IgD-negative memory B cell (primary cell): ENCODE measurements around the gene CARD11. TPM values are rescaled to one million over a fixed set of nuclear protein-coding genes. Genes with fewer than 3 reads are reported as not detected.
A peak's percentile ranks its signal among the peaks of the same experiment; 100 is the strongest.
"Not testable (repeated sequence)": the region's sequence is repeated elsewhere in the genome, so short reads cannot be mapped to it uniquely, and the experiment has no call there.

ENCODE experiments used
- H3K27ac Mint-ChIP-seq, 3 donors: one replicate each; pipeline ENCODE4 v1.8.0; 2020 to 2022; ENCODE audit warnings: mild to moderate bottlenecking in 3 of 3, mixed read lengths in 3 of 3, moderate library complexity in 1 of 3
- H3K27me3 Mint-ChIP-seq: one replicate; pipeline ENCODE4 v1.8.0; 2021; ENCODE audit warnings: mixed read lengths
- H3K36me3 Mint-ChIP-seq: one replicate; pipeline ENCODE4 v1.8.0; 2020; ENCODE audit warnings: mild to moderate bottlenecking, mixed read lengths
- H3K4me1 Mint-ChIP-seq, 3 donors: one replicate each; pipeline ENCODE4 v1.8.0; 2020 to 2022; ENCODE audit warnings: mixed read lengths in 3 of 3, mild to moderate bottlenecking in 1 of 3
- H3K4me3 Mint-ChIP-seq, 4 donors: one replicate each; pipeline ENCODE4 v1.8.0; 2020 to 2022; ENCODE audit warnings: mild to moderate bottlenecking in 4 of 4, mixed read lengths in 4 of 4, moderate library complexity in 3 of 4
- H3K9me3 Mint-ChIP-seq, 3 donors: one replicate each; pipeline ENCODE4 v1.8.0; 2020 to 2021; ENCODE audit warnings: mixed read lengths in 3 of 3, mild to moderate bottlenecking in 1 of 3
- polyA plus RNA-seq: library from polyadenylated mRNA; unstranded; fragments of 300-500 nt; fragmentation: Illumina TruSeq; gene quantifications from one replicate; pipeline ENCODE4 v1.2.3, GENCODE V29; 2021

CARD11 gene
- polyA plus RNA-seq, 1 donor from 2014 or later: 52.4 TPM

DNA sequence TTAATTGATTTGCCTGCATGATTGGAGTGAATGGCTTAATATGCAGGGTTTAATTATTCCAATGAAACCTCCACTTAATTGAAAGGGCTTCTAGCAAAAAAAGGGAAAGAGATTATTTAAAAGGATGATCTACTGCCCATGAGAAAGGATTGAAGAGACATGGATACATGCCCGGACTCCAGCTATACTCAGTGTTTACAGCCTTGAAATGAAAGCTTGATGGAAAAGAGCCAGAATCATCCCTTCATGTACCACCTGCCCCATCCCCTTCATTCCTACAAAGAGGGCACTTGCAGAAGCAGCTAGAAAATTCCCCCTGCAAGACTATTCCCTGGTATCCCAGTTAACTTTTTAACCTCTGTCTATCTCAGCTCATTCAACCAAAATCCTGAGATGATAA, 78.4 kb downstream of the CARD11 start:
- Mint-ChIP-seq H3K27me3 (no peaks in the 10 kb centered on the region), H3K4me3 (no peak overlapping the region), H3K27ac (peak overlapping the region in 1 of 3 donors; percentile 62), H3K9me3 (peaks cover 3 to 21% (median 4%) of the 10 kb centered on the region in 3 donors), H3K36me3 (peaks cover 2% of the 10 kb centered on the region), H3K4me1 (peaks cover 10 to 33% (median 15%) of the 10 kb centered on the region in 3 donors)

DNA sequence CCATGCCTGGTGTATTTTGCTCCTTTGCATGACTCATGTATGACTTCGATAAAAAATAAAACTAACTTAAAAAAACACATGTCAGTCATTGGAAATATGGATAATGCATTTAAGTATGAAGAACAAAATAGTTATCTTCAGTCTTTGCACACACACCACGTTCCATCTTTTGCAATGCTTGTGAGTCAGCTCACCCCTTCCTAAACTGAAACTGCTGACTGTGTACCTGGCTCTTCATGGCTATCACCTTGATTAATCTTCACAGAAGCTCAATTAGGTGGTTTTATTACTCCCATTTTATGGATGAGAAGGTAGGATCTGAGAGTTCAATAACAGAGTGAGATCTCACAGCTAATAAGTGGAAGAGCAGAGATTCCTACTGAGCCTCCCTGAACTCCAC, 79.5 kb downstream of the CARD11 start:
- peaks cover 2% of the 10 kb centered on the region for H3K36me3 Mint-ChIP-seq
- peaks cover 3 to 21% (median 4%) of the 10 kb centered on the region in 3 donors for H3K9me3 Mint-ChIP-seq
- no peaks in the 10 kb centered on the region for H3K27me3 Mint-ChIP-seq
- peaks cover 11 to 33% (median 15%) of the 10 kb centered on the region in 3 donors for H3K4me1 Mint-ChIP-seq
- no peak overlapping the region for H3K4me3 Mint-ChIP-seq
- peak overlapping the region in 1 of 3 donors; percentile 1 for H3K27ac Mint-ChIP-seq

DNA sequence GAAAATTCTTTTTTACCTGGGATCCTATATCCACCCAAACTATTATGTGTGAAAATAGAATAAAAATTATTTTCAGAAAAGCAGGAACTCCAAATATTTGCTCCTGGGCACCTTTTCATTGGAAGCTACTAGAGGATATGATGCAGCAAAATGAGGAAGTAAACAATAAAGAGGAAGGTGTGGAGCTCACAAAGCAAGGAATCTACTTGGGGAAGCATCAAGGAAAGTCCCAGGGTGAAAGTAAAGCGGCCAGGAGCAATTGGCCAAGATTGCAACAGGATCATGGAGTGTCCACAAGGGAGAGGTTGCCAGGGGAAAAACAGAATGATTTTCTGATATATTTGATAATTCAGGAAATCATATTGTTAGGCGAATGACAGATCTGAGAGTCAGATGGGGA, 80.8 kb downstream of the CARD11 start:
- H3K9me3 Mint-ChIP-seq: peaks cover 3 to 21% (median 4%) of the 10 kb centered on the region in 3 donors
- peaks cover 2% of the 10 kb centered on the region for H3K36me3 Mint-ChIP-seq
- no peaks in the 10 kb centered on the region for H3K27me3 Mint-ChIP-seq
- H3K4me3 Mint-ChIP-seq: no peak overlapping the region
- peaks cover 13 to 33% (median 15%) of the 10 kb centered on the region in 3 donors for H3K4me1 Mint-ChIP-seq
- H3K27ac Mint-ChIP-seq: peak overlapping the region in 2 of 3 donors; percentile 64 to 75

DNA sequence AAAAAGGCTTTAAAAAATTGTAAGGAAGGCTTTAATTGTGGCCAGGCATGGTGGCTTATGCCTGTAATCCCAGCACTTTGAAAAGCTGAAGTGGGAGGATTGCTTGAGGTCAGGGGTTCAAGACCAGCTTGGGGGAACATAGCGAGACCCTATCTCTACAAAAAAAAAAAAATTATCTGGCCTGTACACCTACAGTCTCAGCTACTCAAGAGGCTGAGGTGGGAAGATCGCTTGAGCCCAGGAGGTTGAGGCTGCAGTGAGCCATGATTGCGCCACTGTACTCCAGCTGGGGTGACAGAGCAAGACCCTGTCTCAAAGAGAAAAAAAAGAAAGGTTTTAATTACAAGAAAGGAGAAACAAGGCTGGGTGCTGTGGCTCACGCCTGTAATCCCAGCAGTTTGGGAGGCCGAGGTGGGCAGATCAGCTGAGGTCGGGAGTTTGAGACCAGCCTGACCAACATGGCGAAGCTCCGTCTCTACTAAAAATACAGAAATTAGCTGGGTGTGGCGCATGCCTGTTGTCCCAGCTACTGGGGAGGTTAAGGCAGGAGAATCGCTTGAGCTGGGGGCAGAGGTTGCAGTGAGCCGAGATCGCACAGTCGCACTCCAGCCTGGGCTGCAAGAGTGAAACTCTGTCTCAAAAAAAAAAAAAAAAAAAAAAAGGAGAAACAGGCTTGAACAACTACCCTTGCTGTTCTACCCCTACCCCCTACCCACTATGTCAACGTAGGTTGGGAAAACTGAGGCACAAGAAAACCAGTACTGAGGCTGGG, 83.7 kb downstream of the CARD11 start:
- peaks cover 16 to 28% (median 17%) of the 10 kb centered on the region in 3 donors for H3K4me1 Mint-ChIP-seq
- no peak overlapping the region for H3K4me3 Mint-ChIP-seq
- no peaks in the 10 kb centered on the region for H3K9me3 Mint-ChIP-seq
- no peaks in the 10 kb centered on the region for H3K27me3 Mint-ChIP-seq
- H3K36me3 Mint-ChIP-seq: no peaks in the 10 kb centered on the region
- peak overlapping the region in 2 of 3 donors; percentile 46 to 57 for H3K27ac Mint-ChIP-seq

DNA sequence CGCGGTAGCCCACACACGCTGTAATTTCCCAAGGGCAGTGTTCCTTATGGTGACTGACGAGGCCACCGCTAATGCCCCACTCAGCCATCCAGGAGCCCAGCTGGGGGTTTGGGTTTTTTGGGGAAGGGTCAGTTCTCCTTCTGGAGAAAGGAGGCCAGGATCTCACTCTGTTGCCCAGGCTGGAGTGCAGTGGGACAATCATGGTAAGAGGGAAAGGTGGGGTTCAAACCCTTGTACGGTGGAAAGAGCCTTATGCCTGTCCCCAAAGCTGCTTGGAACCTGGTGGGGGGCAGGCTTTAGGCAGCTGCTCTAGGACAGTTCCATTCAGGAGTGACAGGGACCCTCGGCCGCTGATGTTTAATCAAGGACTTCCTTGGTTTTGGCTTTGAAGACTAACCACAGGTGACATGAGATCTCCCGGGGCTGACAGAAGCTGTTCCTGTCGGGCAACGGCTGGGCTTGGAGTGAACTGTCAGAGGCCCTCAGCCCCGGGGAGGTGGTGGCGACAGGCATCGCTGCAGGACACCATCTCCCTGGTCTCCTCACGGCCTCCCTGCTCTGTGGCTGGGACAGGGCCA, 84.5 kb downstream of the CARD11 start:
- Mint-ChIP-seq H3K27me3 (no peaks in the 10 kb centered on the region), H3K36me3 (no peaks in the 10 kb centered on the region), H3K4me1 (peaks cover 10 to 22% (median 20%) of the 10 kb centered on the region in 3 donors), H3K4me3 (no peak overlapping the region), H3K9me3 (no peaks in the 10 kb centered on the region), H3K27ac (peak overlapping the region in 1 of 3 donors; percentile 57)

DNA sequence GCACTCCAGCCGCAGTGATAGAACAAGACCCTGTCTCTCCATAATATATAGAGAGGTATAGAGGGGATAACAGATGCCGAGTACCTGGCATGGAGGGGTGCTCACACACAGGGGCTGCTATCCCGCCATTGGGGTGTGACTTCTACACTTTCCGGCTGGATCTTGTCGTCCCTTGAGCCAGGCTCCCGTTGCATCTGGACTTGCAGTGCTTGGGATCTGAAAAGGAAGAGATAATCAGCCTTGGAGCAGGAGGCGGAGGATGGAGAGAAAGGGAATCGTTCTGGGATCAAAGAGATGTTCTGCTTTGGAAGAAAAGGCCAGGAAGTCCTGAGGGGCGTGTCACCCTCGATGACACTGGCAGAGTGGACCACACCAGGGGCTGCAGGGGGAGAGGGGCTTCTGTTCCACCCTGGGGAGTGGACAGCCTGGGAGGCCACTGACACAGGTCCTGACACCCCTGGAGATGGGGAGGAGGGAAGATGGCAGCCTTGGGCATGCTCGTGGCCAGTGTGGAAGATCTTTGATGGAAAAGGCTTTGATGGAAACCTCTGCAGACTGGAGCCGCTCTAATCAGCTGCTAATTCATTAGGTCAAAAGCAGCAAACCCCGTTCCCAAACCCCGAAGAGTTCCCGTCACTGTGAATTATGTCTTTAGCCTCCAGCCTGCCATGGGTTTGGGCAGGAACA, 85.1 kb downstream of the CARD11 start:
- peaks cover 10 to 27% (median 19%) of the 10 kb centered on the region in 3 donors for H3K4me1 Mint-ChIP-seq
- H3K9me3 Mint-ChIP-seq: no peaks in the 10 kb centered on the region
- H3K27ac Mint-ChIP-seq: peak overlapping the region in 1 of 3 donors; percentile 57
- no peaks in the 10 kb centered on the region for H3K27me3 Mint-ChIP-seq
- no peak overlapping the region for H3K4me3 Mint-ChIP-seq
- H3K36me3 Mint-ChIP-seq: no peaks in the 10 kb centered on the region

DNA sequence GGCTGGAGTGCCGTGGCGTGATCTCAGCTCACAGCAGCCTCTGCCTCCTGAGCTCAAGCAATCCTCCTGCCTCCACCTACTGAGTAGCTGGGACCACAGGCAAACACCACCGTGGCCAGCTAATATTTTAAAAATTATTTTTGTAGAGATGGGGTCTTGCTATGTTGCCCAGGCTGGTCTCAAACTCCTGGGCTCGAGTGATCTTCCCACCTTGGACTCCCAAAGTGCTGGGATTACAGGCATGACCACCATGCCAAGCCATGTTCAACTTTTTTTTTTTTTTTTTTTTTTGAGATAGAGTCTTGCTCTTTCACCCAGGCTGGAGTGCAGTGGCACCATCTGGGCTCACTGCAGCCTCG, 86.3 kb downstream of the CARD11 start:
- not testable (repeated sequence) for H3K9me3 Mint-ChIP-seq, H3K36me3 Mint-ChIP-seq, H3K27me3 Mint-ChIP-seq, H3K4me3 Mint-ChIP-seq
- peaks cover 7 to 22% (median 15%) of the 10 kb centered on the region in 3 donors for H3K4me1 Mint-ChIP-seq
- peak overlapping the region in 1 of 3 donors; percentile 47 for H3K27ac Mint-ChIP-seq

DNA sequence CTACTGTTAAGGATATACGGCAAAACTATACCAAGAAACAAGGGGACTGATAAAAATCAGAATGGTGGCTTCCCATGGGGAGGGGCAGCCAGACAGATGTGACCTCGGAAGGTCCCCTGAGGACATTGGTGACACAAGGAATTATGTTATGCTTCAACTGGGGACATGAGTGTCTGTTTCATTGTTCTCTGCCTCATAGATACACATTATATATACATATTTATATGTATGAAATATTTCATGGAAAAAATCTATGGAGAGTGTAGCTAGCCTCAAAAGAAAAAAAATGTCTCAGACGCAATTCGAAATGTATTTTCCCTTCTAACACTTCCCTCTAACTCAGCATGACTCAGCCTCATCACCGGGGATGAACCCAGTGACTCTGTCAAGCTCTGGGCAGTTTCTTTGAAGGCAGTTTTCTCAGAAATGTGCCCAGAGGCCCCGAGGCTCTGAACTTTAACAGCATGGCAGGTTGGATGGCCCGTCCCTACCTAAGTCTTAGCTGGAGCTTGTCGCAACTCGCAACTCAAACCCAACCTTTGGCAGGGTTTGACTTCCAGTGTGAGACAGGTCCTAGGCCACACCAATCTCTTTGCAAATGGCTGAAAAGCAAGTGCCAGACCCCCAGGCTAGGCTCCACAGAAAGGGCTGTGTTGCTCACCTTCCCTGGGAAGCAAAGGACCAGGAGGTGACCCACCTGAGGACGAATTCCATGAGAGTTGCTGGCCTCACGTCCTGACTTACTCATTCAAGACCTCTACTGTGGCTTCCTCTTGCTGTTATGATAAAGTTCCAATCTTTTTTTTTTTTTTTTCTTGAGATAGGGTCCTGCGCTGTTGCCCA, 86.9 kb downstream of the CARD11 start:
- Mint-ChIP-seq H3K27ac (no peak overlapping the region), H3K36me3 (no peaks in the 10 kb centered on the region), H3K9me3 (no peaks in the 10 kb centered on the region), H3K4me3 (no peak overlapping the region), H3K4me1 (peaks cover 9 to 22% (median 18%) of the 10 kb centered on the region in 3 donors), H3K27me3 (no peaks in the 10 kb centered on the region)

DNA sequence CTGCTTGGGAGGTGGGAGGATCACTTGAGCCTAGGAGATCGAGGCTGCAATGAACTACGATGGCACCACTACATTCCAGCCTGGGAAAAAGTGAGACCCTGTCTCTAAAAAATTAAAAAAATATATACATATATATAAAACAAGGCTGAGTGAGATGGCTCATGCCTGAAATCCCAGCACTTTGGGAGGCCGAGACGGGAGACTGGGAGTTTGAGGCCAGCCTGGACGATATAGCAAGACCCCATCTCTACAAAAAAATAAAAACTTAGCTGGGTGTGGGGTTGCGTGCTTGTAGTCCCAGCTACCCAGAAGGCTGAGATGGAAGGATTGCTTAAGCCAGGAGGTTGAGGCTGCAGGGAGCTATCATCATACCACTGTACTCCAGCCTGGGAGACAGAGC, 87.6 kb downstream of the CARD11 start:
- H3K4me3 Mint-ChIP-seq: peak overlapping the region in 1 of 4 donors; percentile 3
- peaks cover 14 to 24% (median 23%) of the 10 kb centered on the region in 3 donors for H3K4me1 Mint-ChIP-seq
- H3K36me3 Mint-ChIP-seq: no peaks in the 10 kb centered on the region
- H3K27ac Mint-ChIP-seq: no peak overlapping the region
- H3K9me3 Mint-ChIP-seq: no peaks in the 10 kb centered on the region
- no peaks in the 10 kb centered on the region for H3K27me3 Mint-ChIP-seq

DNA sequence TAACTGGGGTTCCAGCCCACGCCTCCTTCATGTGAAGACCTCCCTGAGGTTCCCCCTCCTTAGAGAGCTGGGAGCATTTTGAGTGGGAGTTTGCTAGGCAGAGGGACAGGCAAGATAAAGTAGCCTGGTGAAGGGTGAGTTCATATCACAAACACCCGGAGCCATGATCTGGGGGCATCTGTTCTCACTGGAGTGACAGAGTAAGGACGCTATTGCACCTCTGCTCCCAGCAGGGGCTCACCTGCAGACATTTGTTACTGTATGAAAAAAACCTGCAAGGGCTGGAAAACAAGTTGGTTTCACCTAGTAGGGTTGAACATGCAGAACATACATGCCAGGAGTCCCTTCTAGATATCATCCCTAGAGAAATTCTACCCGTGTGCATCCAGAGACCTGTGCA, 88.4 kb downstream of the CARD11 start:
- Mint-ChIP-seq H3K9me3 (no peaks in the 10 kb centered on the region), H3K36me3 (no peaks in the 10 kb centered on the region), H3K4me3 (no peak overlapping the region)

DNA sequence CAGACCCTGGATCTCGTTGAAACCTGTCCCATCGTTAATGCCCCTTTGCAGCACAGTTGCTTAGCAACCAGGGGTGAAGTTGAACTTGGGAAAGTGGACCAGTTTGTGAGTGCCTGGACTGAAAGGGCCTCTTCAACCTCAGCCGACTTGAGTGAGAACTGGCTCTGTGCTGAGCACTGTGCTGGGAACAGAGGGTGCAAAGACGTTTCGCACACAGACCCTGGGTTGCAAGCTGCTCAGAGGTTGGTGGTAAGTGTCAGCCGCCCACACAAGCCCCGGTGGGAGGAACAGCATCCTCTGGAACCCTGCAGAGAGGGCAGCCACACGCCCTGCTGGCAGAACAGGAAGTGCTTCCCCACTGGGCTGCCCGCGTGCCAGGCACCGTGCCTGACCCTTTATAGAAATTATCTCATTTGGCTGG, 89.2 kb downstream of the CARD11 start:
- H3K36me3 Mint-ChIP-seq: no peaks in the 10 kb centered on the region
- H3K4me3 Mint-ChIP-seq: peak overlapping the region in 1 of 4 donors; percentile 80
- H3K27ac Mint-ChIP-seq: peak overlapping the region; percentile 77 to 85 (median 85)
- no peaks in the 10 kb centered on the region for H3K27me3 Mint-ChIP-seq
- no peaks in the 10 kb centered on the region for H3K9me3 Mint-ChIP-seq
- H3K4me1 Mint-ChIP-seq: peaks cover 25 to 36% (median 35%) of the 10 kb centered on the region in 3 donors

More for the DNA sequence above, 88.4 kb downstream of the CARD11 start:
- Mint-ChIP-seq H3K27me3 (no peaks in the 10 kb centered on the region), H3K4me1 (peaks cover 22 to 32% (median 31%) of the 10 kb centered on the region in 3 donors), H3K27ac (peak overlapping the region in 2 of 3 donors; percentile 42 to 69)

DNA sequence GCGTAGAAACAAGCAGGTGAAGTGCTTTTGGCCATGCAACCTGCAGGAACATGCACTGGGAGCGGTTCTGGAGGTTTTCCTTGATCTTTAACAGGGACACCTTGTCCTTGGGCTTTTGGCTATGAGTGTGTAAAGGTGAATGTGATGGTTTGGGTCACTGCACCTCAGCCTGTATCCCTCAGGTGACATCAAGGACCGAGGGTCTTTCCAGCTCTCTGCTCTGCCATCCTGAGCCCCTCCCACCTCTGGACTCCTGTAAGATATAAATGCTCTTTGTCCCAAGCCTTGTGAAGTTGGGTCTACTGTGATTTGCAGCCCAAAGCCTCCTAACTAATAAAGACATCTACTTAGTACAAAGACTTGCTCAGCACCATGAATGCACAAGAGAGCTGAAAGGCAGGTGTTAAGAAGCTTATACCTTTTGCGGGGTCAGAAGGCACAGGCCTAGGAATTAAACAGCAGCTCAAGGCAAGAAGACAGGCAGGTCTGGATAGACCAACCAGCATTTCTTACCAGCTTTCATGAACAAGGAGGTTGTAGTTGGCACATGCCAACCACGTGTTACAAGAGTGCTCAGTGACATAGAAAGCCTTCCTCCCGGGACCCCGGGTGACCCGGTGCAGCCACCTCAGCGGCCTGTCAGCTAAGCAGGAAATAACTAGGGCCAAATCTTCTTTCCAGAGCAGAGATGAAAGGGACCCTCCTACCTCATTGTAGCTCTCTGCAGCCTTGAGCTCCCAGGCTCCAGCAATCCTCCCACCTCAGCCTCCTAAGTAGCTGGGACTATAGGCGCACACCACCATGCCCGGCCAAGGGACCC, 89.9 kb downstream of the CARD11 start:
- H3K27ac Mint-ChIP-seq: peak overlapping the region; percentile 77 to 85 (median 85)
- H3K4me1 Mint-ChIP-seq: peaks cover 31 to 42% (median 41%) of the 10 kb centered on the region in 3 donors
- no peaks in the 10 kb centered on the region for H3K27me3 Mint-ChIP-seq
- H3K4me3 Mint-ChIP-seq: peak overlapping the region in 2 of 4 donors; percentile 30 to 54
- no peaks in the 10 kb centered on the region for H3K36me3 Mint-ChIP-seq
- H3K9me3 Mint-ChIP-seq: no peaks in the 10 kb centered on the region

DNA sequence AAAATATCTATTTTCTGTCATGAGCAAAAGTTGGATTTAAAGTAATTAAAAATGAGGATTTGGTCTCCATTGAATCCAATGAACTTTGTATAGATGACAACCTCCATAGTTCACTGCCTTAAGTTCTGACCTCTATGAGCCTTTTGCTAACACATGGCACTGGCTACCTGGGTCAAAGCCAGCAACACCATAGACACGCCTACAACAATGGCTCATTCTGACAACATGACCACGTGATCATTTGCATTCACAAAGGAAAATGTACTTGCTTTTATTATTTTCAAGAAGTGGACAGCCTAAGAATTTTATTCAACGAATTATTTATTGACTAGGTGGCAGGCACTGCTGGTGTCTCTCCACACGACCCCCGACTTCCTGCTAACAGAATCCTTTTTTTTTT, 90.6 kb downstream of the CARD11 start:
- H3K4me3 Mint-ChIP-seq: peak overlapping the region in 1 of 4 donors; percentile 58
- H3K27ac Mint-ChIP-seq: peak overlapping the region; percentile 58 to 85 (median 85)
- H3K9me3 Mint-ChIP-seq: no peaks in the 10 kb centered on the region
- H3K36me3 Mint-ChIP-seq: peaks cover 3% of the 10 kb centered on the region
- H3K27me3 Mint-ChIP-seq: no peaks in the 10 kb centered on the region
- H3K4me1 Mint-ChIP-seq: peaks cover 34 to 46% (median 43%) of the 10 kb centered on the region in 3 donors

DNA sequence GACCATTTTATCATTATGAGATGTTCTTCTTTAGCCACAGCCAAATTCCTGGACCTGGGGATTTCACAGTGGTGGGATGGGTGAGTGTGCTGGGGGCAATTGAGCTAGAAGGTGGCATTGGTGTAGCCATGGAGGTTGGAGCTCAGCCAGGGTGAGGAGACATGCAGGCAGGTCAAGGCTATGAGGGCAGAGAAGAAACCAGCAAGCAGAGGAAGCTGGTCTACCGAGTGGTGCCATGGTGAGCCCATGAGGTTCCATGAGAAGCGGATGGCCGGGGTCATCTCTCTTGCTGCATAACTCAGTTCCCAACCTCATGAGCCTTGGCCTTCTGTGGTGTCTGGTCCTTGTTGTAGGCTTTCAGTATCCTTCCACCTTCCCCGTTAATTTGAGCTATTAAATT, 91.4 kb downstream of the CARD11 start:
- Mint-ChIP-seq H3K4me3 (peak overlapping the region in 1 of 4 donors; percentile 14), H3K36me3 (peaks cover 3% of the 10 kb centered on the region), H3K27me3 (no peaks in the 10 kb centered on the region), H3K4me1 (peaks cover 34 to 46% (median 43%) of the 10 kb centered on the region in 3 donors), H3K9me3 (no peaks in the 10 kb centered on the region), H3K27ac (peak overlapping the region in 2 of 3 donors; percentile 48 to 83)
